GM18498 (cell line): ENCODE measurements around the gene LRRC37B.
"Not testable (repeated sequence)": the region's sequence is repeated elsewhere in the genome, so short reads cannot be mapped to it uniquely, and the experiment has no call there.

ENCODE experiments used
- ATAC-seq: cut with Tn5 transposase; IDR thresholded peaks from one replicate; pipeline ENCODE4 v1.9.1; 2021; ENCODE audit warnings: mild to moderate bottlenecking, moderate library complexity; ENCODE audit not compliant: unreplicated experiment

Gene LRRC37B

DNA sequence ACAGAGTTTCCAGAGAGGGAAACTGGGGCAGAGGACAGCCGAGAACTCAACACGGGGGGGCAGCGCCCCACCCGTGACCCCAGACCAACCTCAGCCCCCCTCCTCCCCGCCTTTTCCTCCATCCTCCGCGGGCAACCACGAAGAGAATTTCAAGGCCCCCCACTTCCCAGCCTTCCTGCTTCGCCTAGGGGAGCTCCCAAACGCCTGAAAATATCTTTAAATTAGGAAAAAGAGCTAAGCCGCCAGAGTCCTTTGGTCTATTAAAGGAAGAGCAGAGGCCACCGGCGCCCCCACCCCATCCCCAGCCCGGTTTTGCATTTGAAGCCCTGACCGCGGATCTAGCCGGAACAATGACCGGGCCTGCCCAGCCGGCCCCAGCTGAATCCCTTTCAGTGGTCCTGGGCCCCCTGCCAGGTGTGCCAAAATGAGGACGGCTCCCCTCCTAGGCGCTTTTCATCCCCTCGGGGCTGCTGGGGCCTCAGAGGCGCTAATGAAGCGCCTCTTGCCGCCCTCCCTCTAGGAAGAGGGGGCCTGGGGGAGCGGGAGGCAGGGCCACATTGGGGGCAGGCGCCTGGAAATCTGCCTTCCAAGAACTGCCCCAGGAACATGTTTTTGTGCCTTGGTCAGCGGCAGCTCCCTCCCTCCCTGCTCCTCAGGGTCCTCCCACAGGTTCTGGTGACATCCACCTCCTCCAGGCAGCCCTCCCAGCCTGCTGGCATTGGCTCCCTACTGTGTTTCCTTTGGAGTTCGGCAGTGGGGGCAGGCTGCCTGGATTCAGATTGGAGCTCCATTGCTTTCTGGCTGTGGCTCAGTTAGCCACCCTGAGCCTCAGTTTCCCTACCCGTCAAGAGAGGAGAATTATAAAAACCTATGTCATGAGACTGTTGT is 78.0 kb downstream of the LRRC37B start:
- not testable (repeated sequence) for ATAC-seq

DNA sequence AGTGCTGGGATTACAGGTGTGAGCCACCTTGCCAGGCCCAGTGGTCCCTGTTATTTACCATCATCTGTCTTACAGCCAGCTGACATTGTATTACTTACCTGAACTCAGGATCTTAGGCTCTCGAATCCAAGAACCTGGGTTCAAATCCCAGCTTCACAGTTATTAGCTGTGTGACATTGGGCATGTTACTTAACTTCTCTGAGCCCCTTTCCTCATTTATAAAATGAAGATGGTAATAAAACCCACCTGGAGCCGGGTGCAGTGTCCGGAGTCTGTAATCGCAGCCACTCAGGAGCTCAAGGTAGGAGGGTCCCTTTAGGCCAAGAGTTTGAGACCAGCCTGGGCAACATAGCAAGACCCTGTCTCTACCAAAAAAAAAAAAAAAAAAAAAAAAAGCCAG is 79.7 kb downstream of the LRRC37B start:
- not testable (repeated sequence) for ATAC-seq

GRCh38 chr17:32092062-32092461 is 84.9 kb downstream of the LRRC37B start:
- ATAC-seq = not testable (repeated sequence)

- ATAC-seq = no peak
Observed at GRCh38 chr17:32099686-32100085, 92.5 kb downstream of the LRRC37B start.

- not testable (repeated sequence) for ATAC-seq
Observed at GRCh38 chr17:32100323-32100722, 93.1 kb downstream of the LRRC37B start.

DNA sequence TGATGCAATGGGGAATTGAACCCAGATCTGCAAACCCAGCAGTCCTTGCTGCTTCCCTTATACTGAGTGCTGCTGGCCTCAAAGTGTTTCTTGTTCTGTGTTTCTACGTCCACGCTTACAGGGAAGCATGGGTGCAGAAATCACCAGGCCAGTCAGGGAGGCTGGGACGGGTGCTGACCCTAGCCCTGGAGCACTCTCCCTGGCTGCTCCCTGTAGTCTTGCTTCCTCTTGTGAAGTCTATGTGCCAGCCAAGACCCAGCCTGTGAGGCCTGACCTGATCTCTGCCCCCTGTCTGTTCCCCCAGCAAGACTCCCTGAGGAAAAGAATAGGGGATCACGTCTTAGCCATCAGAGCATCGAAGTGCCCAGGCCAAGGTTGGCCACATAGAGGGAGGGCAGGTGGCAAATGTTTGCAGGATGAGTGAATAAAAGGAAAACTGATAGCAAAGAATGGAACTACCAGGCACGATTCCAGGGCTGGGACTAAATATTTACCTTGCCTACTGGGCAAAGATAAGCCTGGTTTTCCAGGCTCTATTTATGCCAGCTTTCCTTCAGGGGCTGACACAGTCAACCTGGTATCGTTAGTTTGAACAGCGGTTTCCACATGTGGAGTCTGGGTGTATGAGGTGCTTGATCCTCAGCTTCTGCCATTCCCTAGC is 93.9 kb downstream of the LRRC37B start:
- no peak for ATAC-seq

DNA sequence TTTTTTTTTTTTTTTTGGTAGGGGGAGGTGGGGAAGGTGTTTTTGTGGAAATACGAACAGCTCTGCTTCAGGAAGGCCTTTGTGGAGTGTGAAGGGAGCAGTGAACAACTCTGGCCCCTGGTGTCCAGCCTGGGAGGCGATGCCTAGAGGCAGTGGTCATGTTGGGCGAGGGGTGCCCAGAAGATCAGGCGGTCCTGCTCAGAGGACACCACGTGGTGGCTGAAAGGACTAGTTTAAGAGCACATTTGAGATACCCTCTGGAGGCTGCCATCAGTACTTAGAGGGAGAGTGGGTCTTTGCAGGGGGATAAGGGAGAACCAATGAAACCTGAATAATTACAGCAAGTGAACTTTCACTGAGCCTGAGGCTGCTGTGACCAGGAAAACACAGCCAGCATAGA is 95.0 kb downstream of the LRRC37B start:
- ATAC-seq = no peak

GRCh38 chr17:32102646-32103186 is 95.5 kb downstream of the LRRC37B start:
- ATAC-seq = no peak
